ENCODE results near the gene TTC9B.
"Not testable (repeated sequence)": the region's sequence is repeated elsewhere in the genome, so short reads cannot be mapped to it uniquely, and the experiment has no call there.

TTC9B gene

DNA sequence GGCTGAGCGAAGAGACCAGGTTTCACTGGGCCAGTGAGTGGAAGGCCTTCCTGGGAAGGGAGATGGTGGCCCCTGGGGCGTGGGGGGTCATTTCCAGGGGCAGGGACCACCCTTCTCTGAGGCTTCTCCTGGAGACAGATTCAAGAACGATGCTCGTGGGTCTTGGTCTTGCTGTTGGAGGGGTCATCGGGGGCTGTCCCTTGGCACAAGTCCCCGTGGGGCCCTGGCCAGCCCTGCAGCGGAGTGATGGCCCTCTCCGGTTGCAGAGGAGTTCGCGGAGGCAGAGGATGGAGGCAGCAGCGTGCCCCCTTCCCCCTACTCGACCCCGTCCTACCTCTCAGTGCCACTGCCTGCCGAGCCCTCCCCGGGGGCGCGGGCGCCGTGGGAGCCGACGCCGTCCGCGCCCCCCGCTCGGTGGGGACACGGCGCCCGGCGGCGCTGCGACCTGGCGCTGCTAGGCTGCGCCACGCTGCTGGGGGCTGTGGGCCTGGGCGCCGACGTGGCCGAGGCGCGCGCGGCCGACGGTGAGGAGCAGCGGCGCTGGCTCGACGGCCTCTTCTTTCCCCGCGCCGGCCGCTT lies 4.8 kb downstream of the TTC9B start:
- FAIRE-seq = no peak

- FAIRE-seq = no peak
Measured at GRCh38 chr19:40210889-40211288, 7.3 kb downstream of the TTC9B start.

DNA sequence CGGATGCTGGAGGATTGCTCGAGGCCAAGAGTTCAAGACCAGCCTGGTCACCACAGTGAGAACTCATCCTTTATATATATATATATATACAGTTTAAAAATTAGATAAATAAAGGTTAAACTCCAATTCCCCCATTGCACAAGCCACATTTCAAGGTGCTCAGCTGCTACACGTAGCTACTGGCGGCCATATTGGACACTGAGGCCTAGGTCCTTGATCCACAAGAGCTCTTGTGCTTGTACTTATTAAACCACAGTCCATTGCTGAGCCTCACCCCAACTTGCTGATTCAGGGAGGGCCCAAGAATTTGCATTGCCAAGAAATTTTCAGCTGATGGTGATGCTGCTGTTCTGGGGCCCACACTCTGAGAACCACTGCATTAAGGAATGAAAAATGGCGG lies 9.6 kb downstream of the TTC9B start:
- no peak for FAIRE-seq

DNA sequence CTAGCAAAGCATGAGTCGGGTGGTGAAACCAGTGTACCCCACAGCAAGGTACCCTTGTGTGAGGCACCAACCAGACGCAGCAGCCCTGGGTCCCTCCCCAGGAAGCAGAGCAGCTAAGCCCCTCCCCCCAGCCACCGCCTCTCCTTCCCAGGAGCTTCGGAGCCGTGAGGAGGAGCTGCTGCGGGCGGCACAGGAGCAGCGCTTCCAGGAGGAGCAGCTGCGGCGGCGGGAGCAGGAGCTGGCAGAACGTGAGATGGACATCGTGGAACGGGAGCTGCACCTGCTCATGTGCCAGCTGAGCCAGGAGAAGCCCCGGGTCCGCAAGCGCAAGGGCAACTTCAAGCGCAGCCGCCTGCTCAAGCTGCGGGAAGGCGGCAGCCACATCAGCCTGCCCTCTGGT lies 12.4 kb downstream of the TTC9B start:
- no peak for FAIRE-seq

DNA sequence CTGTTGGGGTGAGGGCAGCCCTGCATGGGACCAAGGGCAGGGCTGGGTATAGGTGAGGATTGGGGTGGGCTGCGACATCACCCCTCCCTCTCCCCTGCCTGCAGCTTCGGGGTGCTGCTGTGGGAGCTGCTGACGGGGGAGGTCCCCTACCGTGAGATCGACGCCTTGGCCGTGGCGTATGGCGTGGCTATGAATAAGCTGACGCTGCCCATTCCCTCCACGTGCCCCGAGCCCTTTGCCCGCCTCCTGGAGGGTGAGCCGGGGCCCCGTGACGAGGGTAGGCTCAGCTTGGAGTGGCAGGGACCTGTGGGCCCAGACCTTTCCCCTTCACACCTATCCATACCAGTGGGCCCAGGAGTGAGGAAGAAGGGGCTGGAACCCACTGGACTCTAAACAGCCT lies 13.8 kb downstream of the TTC9B start:
- no peak for FAIRE-seq

DNA sequence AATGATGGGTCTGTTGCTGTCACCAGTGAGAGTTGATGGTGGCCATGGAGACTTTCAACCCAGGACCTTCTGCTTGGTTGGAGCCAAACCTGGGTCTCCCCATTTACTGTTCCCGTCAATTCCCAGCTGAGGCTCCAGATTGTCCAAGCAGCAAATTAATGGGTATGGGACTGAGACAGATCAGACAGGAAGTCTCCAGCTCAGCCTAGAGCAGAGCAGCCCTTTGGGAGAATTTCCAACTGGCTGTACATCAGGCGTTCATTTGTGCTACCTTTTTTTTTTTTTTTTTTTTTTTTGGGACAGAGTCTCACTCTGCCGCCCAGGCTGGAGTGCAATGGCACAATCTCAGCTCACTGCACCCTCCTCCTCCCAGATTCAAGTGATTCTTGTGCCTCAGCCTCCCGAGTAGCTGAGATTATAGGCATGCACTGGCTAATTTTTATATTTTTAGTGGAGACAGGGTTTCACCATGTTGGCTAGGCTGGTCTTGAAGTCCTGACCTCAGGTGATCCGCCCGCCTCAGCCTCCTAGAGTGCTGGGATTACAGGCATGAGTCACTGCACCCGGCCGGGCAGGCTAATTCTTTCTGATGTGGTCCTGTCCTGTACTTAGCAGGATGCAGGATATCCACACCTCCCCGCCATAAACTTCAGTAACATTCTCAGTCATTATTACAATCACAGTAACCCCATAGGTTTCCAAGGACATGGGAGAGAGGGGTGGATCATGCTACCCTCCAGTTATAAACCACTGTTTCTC lies 17.7 kb downstream of the TTC9B start:
- FAIRE-seq = no peak

DNA sequence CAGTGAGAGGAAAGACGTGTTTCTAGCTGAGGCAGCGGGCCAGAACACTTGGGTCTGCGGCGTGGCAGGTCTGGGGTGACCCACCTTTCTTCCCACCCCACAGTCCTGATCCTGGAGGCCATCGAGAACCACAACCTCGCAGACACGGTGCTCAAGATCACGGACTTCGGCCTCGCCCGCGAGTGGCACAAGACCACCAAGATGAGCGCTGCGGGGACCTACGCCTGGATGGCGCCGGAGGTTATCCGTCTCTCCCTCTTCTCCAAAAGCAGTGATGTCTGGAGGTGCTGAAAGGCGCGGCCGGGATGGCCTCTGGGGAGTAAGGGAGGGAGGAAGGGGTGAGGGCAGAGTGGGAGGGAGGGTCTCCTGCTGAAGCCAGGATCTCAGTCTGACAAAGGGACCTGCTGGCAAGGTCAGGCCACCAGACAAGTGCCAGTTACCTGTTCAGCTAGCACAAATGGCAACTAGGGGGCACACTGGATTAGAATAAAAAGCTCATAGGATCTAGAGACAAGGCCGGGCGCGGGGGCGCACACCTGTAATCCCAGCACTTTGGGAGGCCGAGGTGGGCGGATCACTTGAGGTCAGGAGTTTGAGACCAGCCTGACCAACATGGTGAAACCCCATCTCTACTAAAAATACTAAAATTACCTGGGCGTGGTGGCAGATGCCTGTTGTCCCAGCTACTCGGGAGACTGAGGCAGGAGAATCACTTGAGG lies 19.8 kb downstream of the TTC9B start:
- no peak for FAIRE-seq

DNA sequence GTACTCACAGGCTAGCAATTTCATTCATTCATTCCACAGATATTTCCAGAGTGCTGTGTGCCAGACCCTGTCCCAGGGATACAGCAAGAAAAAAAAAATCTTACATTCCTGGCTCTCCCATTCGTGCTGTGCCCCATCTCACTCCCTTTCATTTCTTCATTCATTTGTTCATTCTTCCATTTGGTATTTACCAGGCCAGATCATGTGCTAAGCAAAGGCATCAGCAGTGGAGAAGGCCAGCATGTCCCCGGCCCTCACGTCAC lies 24.7 kb downstream of the TTC9B start:
- no peak for FAIRE-seq

GRCh38 chr19:40192758-40193586 lies 25.2 kb downstream of the TTC9B start:
- no peak for FAIRE-seq

GRCh38 chr19:40191836-40192646 lies 26.1 kb downstream of the TTC9B start:
- no peak for FAIRE-seq

GRCh38 chr19:40190891-40191835 lies 27.0 kb downstream of the TTC9B start, which contains the start of gene MAP3K10:
TSS of gene MAP3K10 (plus strand) at chr19:40191426. CDS start at chr19:40192032, 606 bp downstream.
- FAIRE-seq = no peak

- no peak for FAIRE-seq
Measured at GRCh38 chr19:40184273-40184672, 33.9 kb downstream of the TTC9B start.

DNA sequence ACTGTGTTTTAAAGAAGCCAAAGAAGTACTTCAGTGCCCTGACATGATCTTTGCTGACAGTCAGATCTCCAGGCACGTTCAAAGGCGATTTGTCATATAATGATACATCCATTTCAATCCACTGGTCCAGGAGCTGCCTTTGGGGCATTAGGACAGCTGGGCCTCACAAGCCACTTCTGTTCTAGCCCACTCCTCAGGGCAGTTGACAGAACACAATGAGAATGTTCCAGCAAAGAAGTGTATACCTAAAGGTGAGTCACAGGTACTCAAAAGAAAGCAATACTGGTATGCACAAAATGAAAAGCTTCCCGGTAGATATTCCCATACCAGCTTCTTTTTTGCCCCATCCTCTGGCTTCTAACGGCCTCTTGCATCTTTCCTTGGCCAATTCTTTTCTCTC lies 39.4 kb downstream of the TTC9B start:
- FAIRE-seq = no peak

DNA sequence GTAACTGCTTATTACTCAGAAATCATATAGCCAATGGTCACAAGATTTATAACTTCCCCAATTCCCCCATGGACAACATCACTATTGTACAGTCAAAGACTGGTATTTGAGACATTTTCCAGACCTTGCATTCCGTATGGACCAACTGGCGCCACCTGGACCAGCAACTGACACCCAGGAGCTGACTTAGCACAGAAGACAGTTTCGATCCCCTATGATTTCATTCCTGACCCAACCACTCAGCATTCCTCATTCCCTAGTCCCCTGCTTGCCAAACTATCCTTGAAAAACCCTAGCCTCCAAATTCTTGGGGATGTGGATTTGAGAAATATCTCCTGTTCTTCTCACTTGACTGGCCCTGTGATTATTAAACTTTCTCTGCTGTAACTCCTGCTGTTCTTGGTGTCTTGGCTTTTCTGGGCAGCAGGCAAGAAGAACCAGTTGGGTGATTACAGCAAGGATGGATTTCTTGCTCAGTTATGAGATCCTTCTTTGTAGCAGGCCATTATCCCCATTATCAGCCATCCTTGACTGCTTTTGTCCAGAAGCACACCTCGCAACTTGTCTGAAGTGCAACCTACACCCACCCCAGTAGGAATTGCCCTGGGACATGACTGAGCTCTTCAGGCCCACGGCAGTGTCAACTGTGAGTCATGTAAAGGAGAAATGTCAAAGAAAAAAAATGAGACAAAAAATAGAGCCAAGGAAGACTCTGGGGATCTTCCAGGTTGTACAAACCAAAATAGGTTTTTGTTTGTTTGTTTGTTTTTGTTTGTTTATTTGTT lies 40.7 kb downstream of the TTC9B start:
- no peak for FAIRE-seq

DNA sequence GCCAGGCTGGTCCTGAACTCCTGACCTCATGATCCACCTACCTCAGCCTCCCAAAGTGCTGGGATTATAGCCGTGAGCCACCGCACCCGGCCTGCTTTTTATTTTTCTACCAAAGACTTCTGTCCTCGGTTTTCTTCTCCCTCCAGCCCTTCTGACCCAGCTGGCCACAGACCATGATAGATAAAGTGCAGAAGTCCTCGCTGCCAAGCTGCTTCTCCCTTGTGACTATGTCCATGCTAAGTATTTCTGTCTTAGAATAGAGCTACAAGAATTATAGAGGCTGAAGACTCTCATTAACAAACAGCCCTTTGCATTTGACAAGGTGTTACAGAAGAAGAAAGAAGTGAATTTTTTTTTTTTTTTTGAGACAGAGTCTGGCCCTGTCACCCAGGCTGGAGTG lies 42.4 kb downstream of the TTC9B start:
- no peak for FAIRE-seq

- FAIRE-seq = no peak
Measured at GRCh38 chr19:40174092-40174491, 44.1 kb downstream of the TTC9B start.

- FAIRE-seq = not testable (repeated sequence)
Measured at GRCh38 chr19:40171293-40171692, 46.9 kb downstream of the TTC9B start.

GRCh38 chr19:40170303-40170989 lies 47.7 kb downstream of the TTC9B start:
- not testable (repeated sequence) for FAIRE-seq

DNA sequence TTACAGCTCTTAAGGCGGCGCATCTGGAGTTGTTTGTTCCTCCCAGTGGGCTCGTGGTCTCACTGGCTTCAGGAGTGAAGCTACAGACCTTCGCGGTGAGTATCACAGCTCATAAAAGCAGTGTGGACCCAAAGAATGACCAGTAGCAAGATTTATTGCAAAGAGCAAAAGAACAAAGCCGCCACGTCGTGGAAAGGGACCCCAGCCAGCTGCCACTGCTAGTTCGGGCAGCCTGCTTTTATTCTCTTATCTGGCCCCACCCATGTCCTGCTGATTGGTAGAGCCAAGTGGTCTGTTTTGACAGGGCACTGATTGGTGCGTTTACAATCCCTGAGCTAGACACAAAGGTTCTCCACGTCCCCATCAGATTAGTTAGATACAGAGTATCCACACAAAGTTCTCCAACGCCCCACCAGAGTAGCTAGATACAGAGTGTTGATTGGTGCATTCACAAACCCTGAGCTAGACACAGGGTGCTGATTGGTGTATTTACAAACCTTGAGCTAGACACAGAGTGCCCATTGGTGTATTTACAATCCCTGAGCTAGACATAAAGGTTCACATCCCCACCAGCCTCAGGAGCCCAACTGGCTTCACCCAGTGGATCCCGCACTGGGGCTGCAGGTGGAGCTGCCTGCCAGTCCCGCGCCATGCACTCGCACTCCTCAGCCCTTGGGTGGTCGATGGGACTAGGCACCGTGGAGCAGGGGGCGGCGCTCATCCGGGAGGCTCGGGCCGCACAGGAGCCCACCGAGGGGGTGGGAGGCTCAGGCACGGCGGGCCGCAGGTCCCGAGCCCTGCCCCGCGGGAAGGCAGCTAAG lies 48.5 kb downstream of the TTC9B start:
- FAIRE-seq = not testable (repeated sequence)

Data from TTC549 (cell line).